NCI-H2171 (cell line): Measurements from ENCODE around the gene EHBP1L1.

Experiments
- DNase-seq: peaks from one replicate; lab custom pipeline; 2025; lab: John Stamatoyannopoulos, UW

The EHBP1L1 gene

GRCh38 chr11:65546217-65546958 lies 29.5 kb upstream of the EHBP1L1 start:
- DNase-seq, result peak; percentile 86

DNA sequence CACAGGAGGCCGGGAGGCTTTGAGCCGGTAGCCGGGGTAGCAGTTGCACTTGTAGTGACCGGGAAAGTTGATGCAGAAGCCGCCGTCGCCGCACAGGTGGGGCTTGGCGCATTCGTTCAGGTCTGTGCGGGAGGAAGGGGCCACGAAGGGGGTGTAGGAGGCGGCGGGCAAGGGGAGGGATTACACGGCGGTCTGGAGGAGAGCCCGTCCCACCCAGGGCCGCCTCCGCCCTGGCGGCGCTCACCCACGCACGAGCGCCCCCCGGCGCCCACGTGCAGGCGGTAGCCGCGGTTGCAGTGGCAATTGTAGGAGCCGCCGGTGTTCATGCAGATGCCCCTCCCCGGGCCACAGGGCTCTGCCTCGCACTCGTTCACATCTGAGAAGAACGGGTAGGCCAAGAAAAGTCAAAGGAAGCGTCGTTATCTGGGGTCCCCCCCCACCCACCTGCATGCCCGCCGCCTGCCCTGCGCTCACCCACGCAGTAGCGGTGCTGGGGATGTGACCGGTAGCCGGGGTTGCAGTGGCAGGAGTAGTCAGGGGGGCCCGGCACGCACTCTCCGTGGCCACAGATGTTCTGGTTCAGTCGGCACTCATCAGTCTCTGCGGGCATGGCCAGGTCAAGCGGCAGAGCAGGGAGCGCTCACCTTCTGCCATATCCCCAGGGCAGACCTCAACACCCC lies 28.3 kb upstream of the EHBP1L1 start:
- no peak for DNase-seq

- no peak for DNase-seq
These were observed 27.5 kb upstream of the EHBP1L1 start for GRCh38 chr11:65548395-65548794.

GRCh38 chr11:65549096-65549495 lies 26.8 kb upstream of the EHBP1L1 start:
- no peak for DNase-seq

DNA sequence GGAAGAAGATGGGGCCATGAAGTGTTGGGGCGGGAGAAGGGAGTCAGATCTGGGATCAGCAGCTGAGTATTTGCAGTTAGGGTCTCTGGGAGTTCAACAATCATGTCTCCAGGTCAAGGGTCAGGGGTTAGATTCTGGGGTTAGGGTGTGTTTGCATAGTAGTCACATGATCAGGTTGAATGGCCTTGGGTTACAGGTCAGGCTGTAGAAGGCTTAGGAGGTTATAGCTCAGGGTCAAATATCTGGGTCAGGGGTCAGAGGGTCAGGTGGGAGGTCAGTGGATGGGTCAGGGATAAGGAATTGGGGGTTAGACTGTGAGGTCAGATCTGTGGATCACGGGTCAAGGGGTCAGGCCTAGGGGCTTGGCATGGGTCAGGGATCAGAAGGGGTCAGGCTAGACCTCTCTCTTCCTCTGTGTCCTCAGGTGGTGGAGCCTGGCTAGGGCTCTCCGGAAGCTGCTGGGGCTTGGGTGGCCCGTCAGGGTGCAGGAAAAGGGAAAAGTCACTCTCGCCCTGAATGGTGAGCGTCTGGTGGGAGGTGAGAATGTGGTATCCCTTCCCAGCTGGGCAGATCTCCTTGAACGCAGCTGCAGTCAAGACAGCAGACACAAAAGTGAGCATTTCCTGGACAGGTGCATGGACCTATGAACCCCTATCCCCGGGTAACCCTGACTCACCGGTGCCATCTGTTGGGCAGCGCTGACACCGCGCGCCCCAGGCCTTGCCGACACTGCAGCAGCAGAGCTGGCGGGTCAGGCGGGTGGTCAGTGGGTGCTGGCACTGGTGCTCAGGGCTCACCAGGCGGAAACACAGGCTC lies 24.1 kb upstream of the EHBP1L1 start:
- no peak for DNase-seq

DNA sequence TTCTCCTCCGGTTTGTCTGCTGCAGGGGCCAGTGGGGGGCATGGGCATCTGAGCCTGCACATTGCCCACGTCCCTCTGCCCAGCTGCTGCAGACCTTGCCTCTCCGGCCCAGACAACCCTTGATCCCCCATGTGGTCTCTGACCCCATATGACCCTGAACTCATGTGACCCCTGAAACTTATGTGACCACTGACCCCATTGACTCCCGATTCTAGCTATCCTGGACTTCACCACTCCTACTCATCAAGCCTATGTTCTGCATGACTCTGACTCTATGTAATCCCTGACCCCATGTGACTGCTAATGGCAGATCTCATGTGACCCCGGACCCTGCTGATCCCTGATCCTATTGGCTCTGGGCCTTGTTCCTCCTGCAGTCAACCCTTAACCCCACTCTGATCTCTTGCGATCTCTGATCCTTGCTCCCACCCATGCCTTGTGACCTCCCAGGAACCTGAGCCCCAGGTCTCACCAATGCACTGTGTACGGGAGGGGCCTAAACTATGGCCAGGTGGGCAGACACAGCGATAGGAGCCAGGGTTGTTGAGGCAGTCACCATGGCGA lies 23.4 kb upstream of the EHBP1L1 start:
- DNase-seq, result no peak

GRCh38 chr11:65553301-65554001 lies 22.4 kb upstream of the EHBP1L1 start:
- DNase-seq, result no peak

- DNase-seq, result no peak
These were observed 21.6 kb upstream of the EHBP1L1 start for GRCh38 chr11:65554057-65554818.

- DNase-seq, result no peak
These were observed 20.9 kb upstream of the EHBP1L1 start for GRCh38 chr11:65554842-65555430.

DNA sequence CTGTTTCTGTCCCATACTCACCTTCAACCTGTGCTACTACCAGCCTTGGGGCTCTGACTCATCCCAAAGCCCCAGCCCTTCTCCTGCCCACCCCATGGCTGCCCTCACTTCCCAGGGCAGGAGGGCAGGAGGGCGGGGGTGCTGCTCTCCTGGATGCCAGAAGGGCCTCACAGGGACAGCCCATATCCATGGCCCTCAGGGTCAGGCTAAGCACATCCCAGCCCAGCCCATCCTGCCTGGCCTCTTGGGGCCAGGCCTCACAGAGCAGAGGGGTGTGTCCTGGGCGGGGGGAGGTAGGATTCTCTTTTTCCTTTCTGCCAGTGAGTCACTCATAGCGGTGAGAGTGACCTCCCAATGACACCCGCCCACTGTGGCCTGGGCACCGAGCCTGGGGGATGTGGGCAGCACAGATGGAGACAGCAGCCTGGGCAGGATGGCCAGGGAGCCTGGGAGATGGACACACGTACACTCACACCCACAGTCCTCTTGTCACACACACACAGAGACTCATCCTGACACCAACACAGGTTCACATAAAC lies 20.1 kb upstream of the EHBP1L1 start:
- no peak for DNase-seq

DNA sequence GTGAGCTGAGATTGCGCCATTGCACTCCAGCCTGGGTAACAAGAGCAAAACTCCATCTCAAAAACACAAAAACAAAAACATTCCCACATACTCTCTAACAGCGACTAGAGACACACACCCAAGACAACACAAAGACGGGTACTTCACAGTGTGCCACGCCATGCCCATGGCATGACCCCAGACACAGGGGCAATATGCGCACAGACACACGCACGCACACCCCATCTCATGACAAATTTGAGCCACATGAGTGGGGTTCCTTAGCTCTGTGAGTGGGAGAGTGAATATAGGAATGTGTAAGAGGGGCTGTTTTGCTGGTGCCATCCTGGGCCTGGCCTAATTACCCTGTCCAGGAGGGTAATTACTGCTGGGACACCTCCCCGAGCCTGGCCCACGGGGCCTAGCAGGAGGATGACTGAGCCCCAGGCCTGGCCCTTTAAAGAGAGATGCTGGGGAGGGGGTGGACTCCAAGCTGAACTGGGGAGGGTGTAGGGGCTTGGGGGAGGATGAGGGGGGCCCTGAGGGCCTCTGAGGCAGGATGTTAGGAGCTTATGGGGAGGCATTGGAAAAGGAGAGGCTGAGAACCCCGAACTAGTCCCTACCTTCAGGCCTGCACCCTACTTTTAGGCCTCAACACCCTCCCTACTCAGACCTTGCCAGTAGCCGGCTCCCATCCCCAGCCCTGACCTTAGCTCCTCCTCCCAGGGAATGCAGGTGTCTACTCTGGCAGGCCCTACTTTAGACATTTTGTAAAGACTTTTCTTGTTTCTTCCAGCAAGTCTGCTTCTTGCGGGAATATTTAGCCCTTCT lies 19.2 kb upstream of the EHBP1L1 start:
- no peak for DNase-seq

- no peak for DNase-seq
These were observed 18.4 kb upstream of the EHBP1L1 start for GRCh38 chr11:65557280-65558001.

GRCh38 chr11:65558002-65558929 lies 17.6 kb upstream of the EHBP1L1 start, which contains the start of gene LTBP3:
TSS of gene LTBP3 (minus strand) at chr11:65558359. CDS start at chr11:65557959, 400 bp downstream.
- DNase-seq, result peak; percentile 59

GRCh38 chr11:65558930-65559509 lies 16.8 kb upstream of the EHBP1L1 start:
- DNase-seq, result no peak

DNA sequence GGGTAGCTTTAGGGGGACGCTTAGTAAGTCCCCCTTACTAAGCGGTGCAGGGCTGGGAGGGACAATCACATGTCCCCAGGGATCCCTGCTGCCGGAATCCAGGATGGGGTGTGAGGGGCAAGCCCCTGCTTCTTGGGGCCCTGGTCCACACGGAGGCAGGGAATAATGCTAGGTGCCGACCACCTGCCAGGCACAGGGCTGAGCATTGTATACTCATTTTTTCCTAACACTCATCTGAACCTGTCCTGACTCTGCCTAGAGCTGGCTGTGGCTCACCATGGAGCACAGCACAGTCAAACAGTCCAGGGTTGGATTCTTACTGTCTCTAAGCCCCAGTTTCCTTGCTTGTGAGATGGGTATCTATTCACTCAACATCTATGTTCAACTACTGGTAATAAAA lies 16.3 kb upstream of the EHBP1L1 start:
- no peak for DNase-seq

- no peak for DNase-seq
These were observed 15.8 kb upstream of the EHBP1L1 start for GRCh38 chr11:65559951-65560537.
